ENCODE measurements around the gene LBP.
"Not testable (repeated sequence)": the region's sequence is repeated elsewhere in the genome, so short reads cannot be mapped to it uniquely, and the experiment has no call there.

LBP gene

DNA sequence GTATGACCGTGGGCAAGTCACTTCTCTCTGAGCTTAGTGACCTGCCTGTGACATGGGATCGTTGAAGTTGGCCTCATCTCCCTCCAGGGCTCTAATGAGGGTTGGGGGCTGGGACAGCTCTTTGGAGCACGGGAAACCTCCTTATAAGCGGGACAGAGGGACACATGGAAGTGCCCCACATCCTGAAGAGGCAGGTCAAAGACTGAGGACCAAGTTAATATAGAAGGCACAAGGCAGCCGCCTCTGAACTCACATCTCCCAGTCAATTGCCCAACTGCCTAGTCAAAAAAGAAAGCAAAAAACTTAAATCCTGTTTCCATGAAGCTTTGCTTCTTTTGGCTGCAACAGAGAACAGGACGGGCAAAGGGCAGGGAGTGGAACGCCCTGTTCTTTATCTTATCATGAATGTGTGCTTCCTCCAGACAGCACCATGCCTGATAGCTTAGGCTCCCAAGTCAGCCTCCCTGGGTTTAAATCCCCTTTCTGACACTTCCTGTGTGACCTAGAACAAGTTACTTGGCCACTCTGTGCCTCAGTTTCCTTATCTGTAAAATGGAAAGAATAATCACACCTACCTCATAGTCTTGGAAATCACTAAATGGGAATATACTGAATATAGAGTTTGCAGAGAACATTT, 27.1 kb downstream of the LBP start:
- TF ChIP-seq, protein P1, sequence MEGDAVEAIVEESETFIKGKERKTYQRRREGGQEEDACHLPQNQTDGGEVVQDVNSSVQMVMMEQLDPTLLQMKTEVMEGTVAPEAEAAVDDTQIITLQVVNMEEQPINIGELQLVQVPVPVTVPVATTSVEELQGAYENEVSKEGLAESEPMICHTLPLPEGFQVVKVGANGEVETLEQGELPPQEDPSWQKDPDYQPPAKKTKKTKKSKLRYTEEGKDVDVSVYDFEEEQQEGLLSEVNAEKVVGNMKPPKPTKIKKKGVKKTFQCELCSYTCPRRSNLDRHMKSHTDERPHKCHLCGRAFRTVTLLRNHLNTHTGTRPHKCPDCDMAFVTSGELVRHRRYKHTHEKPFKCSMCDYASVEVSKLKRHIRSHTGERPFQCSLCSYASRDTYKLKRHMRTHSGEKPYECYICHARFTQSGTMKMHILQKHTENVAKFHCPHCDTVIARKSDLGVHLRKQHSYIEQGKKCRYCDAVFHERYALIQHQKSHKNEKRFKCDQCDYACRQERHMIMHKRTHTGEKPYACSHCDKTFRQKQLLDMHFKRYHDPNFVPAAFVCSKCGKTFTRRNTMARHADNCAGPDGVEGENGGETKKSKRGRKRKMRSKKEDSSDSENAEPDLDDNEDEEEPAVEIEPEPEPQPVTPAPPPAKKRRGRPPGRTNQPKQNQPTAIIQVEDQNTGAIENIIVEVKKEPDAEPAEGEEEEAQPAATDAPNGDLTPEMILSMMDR (conservative IDR thresholded peaks at IDR 0.05; ENCODE audit: low read depth, low read length), result no peak
- no peak overlapping the region for H3K4me3 ChIP-seq (ENCODE audit: low read length)
- no peak for DNase-seq (ENCODE audit: low read depth)

DNA sequence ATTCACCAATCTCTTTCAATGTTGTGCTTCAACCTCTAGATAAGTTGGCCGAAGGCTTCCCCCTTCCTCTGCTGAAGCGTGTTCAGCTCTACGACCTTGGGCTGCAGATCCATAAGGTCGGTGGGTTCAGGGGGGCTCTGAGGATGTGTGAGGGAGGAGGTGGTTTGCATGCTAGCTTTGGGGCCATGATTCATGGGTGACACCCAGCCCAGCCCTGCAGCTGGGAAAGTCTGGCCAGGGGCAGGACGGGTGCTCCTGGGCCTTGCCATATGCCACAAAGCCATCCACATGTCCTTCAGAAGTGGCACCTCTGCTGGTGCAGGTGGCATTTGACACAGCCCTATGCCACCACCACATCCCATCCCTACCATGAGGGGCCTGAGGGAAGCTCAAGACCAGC, 27.6 kb downstream of the LBP start:
- DNase-seq (ENCODE audit: low read depth), result no peak
- TF ChIP-seq, protein P1 (conservative IDR thresholded peaks at IDR 0.05; ENCODE audit: low read depth, low read length), result no peak
- H3K4me3 ChIP-seq (ENCODE audit: low read length), result no peak overlapping the region

DNA sequence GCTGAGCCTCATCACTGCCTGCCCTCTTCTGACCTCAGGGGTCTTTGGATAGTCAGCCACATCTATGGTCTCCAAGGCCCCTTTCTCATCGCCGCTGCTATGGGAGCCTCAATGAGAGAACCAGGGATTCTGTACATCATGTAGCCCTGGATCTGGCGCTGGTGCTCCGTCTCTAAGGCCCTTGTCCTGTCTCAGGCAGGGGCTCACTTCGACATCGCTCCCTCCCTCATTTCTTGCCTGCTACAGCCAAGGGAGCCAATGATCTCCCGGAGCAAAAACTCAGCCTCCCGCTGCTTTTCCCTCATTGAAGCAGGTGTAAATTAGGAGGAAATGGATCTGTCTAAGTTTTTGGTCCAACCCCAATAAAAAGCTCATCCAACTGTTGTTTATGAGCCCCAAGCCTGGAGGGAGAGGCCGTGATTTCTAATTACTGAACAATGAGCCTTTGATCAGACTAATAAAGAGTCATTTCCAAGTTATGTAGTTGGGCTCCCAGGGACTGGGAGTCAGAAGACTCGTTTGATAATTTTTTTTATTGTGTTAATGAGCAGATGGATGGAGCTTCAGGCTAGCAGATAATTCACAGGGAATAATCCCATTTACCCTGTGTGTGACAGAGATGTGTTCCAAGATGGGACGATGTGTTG, 30.9 kb downstream of the LBP start:
- no peak for DNase-seq (ENCODE audit: low read depth)
- TF ChIP-seq, protein P1 (conservative IDR thresholded peaks at IDR 0.05; ENCODE audit: low read depth, low read length), result no peak
- H3K4me3 ChIP-seq (ENCODE audit: low read length), result no peak overlapping the region

DNA sequence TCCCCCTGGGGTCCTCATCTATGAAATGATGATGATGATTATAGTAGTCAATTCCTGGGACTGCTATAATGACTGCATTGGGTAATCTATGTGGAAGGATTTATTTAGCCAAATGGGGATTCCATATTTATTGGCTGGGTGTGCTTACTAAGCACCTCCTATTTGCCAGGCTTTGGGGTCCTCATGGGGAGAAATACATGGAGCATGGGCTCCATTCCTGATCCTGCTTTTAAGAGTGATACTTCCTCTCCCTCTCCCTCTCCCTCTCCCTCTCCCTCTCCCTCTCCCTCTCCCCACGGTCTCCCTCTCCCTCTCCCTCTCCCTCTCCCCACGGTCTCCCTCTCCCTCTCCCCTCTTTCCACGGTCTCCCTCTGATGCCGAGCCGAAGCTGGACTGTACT, 31.6 kb downstream of the LBP start:
- not testable (repeated sequence) for DNase-seq (ENCODE audit: low read depth); H3K4me3 ChIP-seq (ENCODE audit: low read length)

DNA sequence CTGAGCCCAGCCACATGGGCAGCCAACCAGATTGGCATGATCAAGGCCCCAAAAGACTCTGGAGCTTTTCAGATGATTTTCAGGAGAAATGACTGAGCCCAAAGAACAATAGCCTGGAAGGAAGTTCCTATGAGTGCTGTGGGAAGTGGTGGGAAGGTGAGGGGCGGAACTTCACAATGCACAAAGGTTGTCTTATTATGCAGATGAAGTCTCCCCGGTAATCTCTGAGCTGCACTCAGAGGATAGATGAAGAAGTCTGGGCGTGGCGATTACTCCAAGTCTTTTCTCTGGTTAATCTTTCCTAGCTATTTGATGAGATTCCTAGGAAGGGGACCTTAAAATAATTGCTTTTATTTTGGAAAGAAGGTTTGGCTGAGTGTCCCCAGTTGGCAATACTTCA, 36.9 kb downstream of the LBP start:
- TF ChIP-seq, protein P1 (conservative IDR thresholded peaks at IDR 0.05; ENCODE audit: low read depth, low read length), result no peak
- no peak for DNase-seq (ENCODE audit: low read depth)
- no peak overlapping the region for H3K4me3 ChIP-seq (ENCODE audit: low read length)

DNA sequence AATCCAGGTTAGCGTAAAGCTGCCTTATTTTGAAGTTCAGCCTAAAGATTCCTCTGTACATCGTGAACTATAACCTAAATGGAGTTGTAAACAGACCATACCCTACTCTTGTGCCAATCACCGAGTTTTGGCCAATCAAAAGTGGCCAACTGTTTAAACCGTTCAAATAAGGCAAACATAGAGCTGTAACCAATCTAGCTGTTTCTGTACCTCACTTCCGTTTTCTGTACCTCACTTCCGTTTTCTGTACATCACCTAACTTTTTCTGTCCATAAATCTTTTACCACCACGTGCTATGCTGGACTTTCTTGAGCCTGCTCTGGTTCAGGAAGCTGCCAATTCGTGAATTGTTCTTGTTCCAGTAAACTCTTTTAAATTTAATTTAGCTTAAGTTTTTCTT, 39.7 kb downstream of the LBP start:
- TF ChIP-seq, protein P1 (conservative IDR thresholded peaks at IDR 0.05; ENCODE audit: low read depth, low read length), result no peak
- no peak overlapping the region for H3K4me3 ChIP-seq (ENCODE audit: low read length)
- no peak for DNase-seq (ENCODE audit: low read depth)

DNA sequence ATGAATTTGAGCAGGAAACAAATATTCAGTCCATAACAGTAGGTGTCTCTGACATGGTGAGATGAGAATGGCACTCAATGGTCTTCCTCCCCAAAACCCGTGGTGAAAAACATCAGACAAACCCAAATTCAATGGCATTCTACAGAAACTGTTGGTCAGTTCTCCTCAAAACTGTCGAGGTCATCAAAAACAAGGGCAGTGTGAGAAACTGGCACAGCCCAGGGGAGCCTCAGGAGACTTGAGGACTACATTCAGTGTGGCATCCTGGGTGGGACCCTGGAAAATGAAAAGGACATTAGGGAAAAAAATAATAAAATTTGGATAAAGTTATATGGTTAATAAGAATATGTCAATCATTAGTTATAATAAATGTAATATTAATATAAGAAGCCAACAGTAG, 40.6 kb downstream of the LBP start:
- no peak overlapping the region for H3K4me3 ChIP-seq (ENCODE audit: low read length)
- TF ChIP-seq, protein P1 (conservative IDR thresholded peaks at IDR 0.05; ENCODE audit: low read depth, low read length), result no peak
- DNase-seq (ENCODE audit: low read depth), result no peak

Measured in retinal pigment epithelial cell (primary cell).